Epithelial cell of esophagus (primary cell): ENCODE data around the gene CDH13.

ENCODE experiments used
- DNase-seq: peaks from one replicate; pipeline ENCODE4 v3.0.0; 2010; ENCODE audit warnings: low read depth
- H3K4me3 ChIP-seq: 2 replicates; pipeline ENCODE4 v1.5.1; 2011; ENCODE audit warnings: mild to moderate bottlenecking, low read length, control low read depth
- TF ChIP-seq, protein P1 (sequence below): IDR thresholded peaks from 2 replicates; pipeline ENCODE4 v1.5.1; 2011; ENCODE audit warnings: low read depth, mild to moderate bottlenecking, low read length, control low read depth, inconsistent platforms; ENCODE audit not compliant: insufficient read depth; ENCODE audit errors: missing control alignments

CDH13 gene

DNA sequence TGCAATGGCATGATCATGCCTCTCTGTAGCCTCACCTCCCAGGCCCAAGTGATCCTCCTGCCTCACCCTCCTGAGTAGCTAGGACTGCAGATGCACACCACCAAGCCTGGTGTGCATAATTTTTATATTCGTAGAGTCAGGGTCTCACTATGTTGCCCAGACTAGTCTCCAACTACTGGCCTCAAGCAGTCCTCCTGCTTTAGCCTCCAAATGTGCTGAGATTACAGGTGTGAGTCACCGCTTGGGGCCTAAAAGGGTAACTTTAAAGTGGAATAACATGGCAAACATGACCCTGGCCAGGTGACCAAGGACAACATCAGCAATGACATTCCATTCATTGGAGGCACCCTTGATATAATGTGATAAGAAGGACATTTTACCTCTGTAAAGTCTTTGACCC lies 1207.2 kb downstream of the CDH13 start:
- TF ChIP-seq, protein P1, sequence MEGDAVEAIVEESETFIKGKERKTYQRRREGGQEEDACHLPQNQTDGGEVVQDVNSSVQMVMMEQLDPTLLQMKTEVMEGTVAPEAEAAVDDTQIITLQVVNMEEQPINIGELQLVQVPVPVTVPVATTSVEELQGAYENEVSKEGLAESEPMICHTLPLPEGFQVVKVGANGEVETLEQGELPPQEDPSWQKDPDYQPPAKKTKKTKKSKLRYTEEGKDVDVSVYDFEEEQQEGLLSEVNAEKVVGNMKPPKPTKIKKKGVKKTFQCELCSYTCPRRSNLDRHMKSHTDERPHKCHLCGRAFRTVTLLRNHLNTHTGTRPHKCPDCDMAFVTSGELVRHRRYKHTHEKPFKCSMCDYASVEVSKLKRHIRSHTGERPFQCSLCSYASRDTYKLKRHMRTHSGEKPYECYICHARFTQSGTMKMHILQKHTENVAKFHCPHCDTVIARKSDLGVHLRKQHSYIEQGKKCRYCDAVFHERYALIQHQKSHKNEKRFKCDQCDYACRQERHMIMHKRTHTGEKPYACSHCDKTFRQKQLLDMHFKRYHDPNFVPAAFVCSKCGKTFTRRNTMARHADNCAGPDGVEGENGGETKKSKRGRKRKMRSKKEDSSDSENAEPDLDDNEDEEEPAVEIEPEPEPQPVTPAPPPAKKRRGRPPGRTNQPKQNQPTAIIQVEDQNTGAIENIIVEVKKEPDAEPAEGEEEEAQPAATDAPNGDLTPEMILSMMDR, result no peak
- DNase-seq, result no peak
- H3K4me3 ChIP-seq, result no peak overlapping the region

- DNase-seq, result peak; percentile 58
- H3K4me3 ChIP-seq, result no peak overlapping the region
- TF ChIP-seq, protein P1, result no peak
These were observed 1209.1 kb downstream of the CDH13 start for GRCh38 chr16:83835586-83836566.

DNA sequence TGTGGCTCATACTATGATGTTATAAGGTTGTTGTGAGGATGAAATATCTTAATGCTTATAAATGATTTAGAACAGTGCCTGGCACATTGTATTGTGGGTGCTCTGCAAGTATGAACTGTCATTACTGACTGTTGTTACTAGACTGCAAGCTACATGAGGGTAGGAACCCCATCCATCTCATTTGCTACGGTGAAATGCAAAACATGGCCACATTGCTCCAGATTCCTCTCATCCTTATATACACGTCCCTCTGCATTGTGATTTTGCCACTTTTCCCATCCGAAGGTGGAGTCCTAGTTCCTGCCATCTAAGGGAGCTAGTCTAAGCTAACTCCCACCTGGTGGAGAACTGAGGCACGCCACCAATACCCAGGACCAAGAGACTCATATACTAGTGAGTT lies 1210.8 kb downstream of the CDH13 start:
- no peak overlapping the region for H3K4me3 ChIP-seq
- TF ChIP-seq, protein P1, result no peak
- no peak for DNase-seq

DNA sequence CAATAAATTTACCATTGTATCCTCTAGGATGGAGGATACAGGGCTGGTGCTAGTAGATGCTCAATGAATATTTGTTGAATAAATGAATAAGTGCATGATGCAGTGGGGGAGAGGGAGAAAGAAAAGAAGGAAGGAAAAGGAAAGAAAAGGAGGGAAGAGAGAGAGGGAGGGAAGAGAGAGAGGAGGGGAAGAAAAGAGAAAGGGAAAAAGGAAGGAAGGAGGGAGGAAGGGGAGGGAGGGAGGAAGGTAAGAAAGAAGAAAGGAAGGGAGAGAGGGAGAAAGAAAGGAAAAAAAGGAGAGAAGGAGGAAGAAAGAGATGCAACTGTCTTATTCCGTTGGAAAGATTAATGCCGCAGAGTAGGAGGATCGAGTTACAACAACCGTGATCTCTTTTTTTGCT lies 1211.4 kb downstream of the CDH13 start:
- no peak overlapping the region for H3K4me3 ChIP-seq
- no peak for DNase-seq
- TF ChIP-seq, protein P1, result no peak

- no peak overlapping the region for H3K4me3 ChIP-seq
- TF ChIP-seq, protein P1, result no peak
- no peak for DNase-seq
These were observed 1212.8 kb downstream of the CDH13 start for GRCh38 chr16:83839561-83839960.

- H3K4me3 ChIP-seq, result no peak overlapping the region
- no peak for DNase-seq
- TF ChIP-seq, protein P1, result no peak
These were observed 1213.4 kb downstream of the CDH13 start for GRCh38 chr16:83840060-83840617.
